Nephron (organoid): Measurements from ENCODE around the gene GLP1R.
A peak's percentile ranks its signal among the peaks of the same experiment; 100 is the strongest.
"Not testable (repeated sequence)": the region's sequence is repeated elsewhere in the genome, so short reads cannot be mapped to it uniquely, and the experiment has no call there.

Source experiments
- H3K27ac Mint-ChIP-seq, 3 experiments: 2 replicates each; pipeline ENCODE4 v1.8.0; 2020; ENCODE audit warnings: mixed read lengths in 3 of 3, mild to moderate bottlenecking in 2 of 3, moderate library complexity in 1 of 3
- H3K27me3 Mint-ChIP-seq: 2 replicates; pipeline ENCODE4 v1.8.0; 2021; ENCODE audit warnings: low read depth, mild to moderate bottlenecking, moderate library complexity, mixed read lengths
- H3K36me3 Mint-ChIP-seq: 2 replicates; pipeline ENCODE4 v1.8.0; 2020; ENCODE audit warnings: low read depth, mixed read lengths
- H3K4me1 Mint-ChIP-seq: 2 replicates; pipeline ENCODE4 v1.8.0; 2020; ENCODE audit warnings: mixed read lengths
- H3K4me3 Mint-ChIP-seq, 3 experiments: 2 replicates each; pipeline ENCODE4 v1.8.0; 2020; ENCODE audit warnings: mild to moderate bottlenecking in 3 of 3, mixed read lengths in 3 of 3, moderate library complexity in 2 of 3
- H3K9me3 Mint-ChIP-seq: 2 replicates; pipeline ENCODE4 v1.8.0; 2020; ENCODE audit warnings: mixed read lengths
- TF ChIP-seq, protein P1 (sequence below), 3 experiments: fragments of 200-600 bp; sonication (generic); IDR thresholded peaks; one replicate each; pipeline ENCODE4 v1.5.0; 2021; ENCODE audit warnings: antibody characterized with exemption in 3 of 3; ENCODE audit not compliant: unreplicated experiment in 3 of 3

The GLP1R gene

DNA sequence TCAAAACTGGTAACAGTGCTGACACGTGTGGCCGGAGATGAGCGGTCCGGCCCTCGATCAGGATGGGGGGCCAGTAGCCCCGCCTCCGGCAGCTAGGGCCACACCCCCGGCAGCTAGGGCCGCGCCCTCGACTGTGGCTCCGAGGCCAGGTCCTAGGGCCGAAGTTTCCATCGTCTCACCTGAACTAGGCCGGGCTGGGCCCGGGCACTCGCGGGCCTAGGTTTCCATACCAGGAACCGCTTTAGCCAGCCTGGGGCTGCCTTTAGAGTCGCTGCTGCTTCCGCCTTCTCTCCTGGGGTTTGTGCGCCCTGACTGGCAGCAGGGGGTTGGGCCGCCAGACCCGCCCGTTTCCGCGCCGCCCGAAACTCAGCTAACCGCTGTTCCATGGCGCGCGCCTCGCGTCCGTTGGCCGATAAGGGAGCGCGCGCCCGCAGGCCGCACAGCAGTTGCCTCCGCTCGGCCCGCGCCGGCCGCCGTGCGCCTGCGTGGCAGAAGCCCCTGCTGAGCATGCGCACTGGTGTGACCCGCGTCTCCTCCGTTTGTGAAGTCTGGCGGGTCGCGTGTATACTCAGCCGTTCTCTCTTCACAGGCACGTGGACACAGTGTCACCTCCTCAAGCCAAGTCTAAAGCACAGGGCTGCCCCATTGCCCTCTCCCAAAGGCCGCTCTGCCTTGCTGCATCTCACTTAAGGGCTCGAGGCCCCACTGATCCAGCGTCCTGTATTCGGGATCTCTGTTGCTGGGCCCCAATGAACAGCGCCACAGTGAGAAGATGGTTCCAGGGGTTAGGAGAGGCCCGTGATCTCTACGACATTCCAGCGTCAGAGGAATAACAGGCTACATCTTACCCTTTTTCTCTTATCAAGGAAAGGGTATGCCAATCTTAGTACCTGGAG, 66.4 kb downstream of the GLP1R start, which contains the start of gene SAYSD1:
SAYSD1 (minus strand) TSS at position 483 of the 896 bp plus-strand sequence; CDS start at position 386, 97 bp downstream.
- Mint-ChIP-seq H3K27me3 (peaks cover 7% of the 10 kb centered on the region), H3K27ac (peak within 1 kb of the TSS; percentile 20 to 94 (median 91)), H3K36me3 (peaks cover 13% of the 10 kb centered on the region), H3K4me1 (peaks cover 14% of the 10 kb centered on the region), H3K9me3 (no peaks in the 10 kb centered on the region), H3K4me3 (peak within 1 kb of the TSS; percentile 92 to 95 (median 95))
- TF ChIP-seq, protein P1, sequence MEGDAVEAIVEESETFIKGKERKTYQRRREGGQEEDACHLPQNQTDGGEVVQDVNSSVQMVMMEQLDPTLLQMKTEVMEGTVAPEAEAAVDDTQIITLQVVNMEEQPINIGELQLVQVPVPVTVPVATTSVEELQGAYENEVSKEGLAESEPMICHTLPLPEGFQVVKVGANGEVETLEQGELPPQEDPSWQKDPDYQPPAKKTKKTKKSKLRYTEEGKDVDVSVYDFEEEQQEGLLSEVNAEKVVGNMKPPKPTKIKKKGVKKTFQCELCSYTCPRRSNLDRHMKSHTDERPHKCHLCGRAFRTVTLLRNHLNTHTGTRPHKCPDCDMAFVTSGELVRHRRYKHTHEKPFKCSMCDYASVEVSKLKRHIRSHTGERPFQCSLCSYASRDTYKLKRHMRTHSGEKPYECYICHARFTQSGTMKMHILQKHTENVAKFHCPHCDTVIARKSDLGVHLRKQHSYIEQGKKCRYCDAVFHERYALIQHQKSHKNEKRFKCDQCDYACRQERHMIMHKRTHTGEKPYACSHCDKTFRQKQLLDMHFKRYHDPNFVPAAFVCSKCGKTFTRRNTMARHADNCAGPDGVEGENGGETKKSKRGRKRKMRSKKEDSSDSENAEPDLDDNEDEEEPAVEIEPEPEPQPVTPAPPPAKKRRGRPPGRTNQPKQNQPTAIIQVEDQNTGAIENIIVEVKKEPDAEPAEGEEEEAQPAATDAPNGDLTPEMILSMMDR (IDR thresholded peaks at IDR 0.05; ENCODE audit: unreplicated experiment in 3 of 3) = no peak

DNA sequence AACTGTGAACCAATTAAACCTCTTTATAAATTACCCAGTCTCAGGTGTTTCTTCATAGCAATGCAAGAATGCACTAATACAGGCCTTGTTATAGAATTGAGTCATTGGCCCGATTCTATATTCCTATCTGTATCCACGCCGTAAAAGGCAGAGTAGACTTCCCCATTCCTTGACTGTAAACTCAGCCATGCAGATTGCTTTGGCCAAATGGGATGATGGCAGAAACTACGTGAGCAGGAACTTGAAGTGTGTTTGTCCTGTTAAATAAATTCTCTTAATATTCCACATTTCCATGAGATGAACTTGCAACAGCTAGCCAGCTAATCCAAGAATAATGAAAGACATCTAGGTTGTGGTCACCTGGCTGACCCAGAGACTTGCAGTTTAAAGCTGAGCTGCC, 70.3 kb downstream of the GLP1R start:
- Mint-ChIP-seq H3K4me1 (peaks cover 11% of the 10 kb centered on the region), H3K4me3 (no peak overlapping the region), H3K36me3 (no peaks in the 10 kb centered on the region), H3K9me3 (no peaks in the 10 kb centered on the region), H3K27ac (no peak overlapping the region), H3K27me3 (peaks cover 23% of the 10 kb centered on the region)
- TF ChIP-seq, protein P1 (IDR thresholded peaks at IDR 0.05; ENCODE audit: unreplicated experiment in 3 of 3) = no peak

DNA sequence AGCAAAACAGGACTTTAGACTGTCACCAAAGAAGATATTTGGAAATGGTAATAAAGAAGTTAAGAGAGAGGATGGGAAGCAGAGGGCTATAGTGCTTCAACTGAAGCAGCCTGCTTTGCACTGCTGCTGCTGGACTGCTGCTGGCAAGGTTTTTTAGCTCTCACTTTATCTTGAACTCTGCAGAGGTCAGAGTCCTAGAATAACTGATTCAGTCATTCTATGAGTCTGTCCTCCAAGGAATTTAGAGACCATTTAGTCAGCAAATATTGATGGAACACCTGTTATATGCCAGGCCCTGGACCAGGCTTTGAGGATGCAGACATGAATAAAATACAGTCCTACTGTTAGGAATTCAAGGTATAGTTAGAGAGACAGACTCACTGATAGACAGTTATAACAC, 75.5 kb downstream of the GLP1R start:
- TF ChIP-seq, protein P1 (IDR thresholded peaks at IDR 0.05; ENCODE audit: unreplicated experiment in 3 of 3) = no peak
- no peak overlapping the region for H3K27ac Mint-ChIP-seq
- H3K9me3 Mint-ChIP-seq = no peaks in the 10 kb centered on the region
- H3K4me1 Mint-ChIP-seq = no peaks in the 10 kb centered on the region
- no peaks in the 10 kb centered on the region for H3K36me3 Mint-ChIP-seq
- H3K27me3 Mint-ChIP-seq = peaks cover 28% of the 10 kb centered on the region
- no peak overlapping the region for H3K4me3 Mint-ChIP-seq

DNA sequence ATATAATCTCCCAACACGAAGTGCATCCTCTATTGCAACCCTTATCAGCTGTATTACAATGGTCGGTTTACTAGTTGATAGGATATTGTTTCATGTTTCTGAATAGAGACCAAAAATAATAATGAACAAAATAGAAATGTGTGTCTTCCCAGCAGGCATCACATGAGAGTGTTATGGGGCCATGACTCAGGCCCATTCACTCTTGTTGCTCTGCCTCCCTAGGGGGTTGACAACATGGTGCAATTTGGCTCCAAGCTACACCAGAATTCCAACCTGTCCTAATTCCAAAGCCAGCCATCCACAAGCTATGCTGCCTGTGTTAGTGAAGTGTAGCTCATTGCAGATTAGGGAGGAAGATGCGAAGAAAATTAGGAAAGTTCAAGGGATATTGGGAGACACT, 79.5 kb downstream of the GLP1R start:
- H3K27me3 Mint-ChIP-seq = peaks cover 32% of the 10 kb centered on the region
- TF ChIP-seq, protein P1 (IDR thresholded peaks at IDR 0.05; ENCODE audit: unreplicated experiment in 3 of 3) = no peak
- no peaks in the 10 kb centered on the region for H3K36me3 Mint-ChIP-seq
- H3K9me3 Mint-ChIP-seq = no peaks in the 10 kb centered on the region
- H3K4me1 Mint-ChIP-seq = no peaks in the 10 kb centered on the region
- H3K4me3 Mint-ChIP-seq = no peak overlapping the region
- no peak overlapping the region for H3K27ac Mint-ChIP-seq

DNA sequence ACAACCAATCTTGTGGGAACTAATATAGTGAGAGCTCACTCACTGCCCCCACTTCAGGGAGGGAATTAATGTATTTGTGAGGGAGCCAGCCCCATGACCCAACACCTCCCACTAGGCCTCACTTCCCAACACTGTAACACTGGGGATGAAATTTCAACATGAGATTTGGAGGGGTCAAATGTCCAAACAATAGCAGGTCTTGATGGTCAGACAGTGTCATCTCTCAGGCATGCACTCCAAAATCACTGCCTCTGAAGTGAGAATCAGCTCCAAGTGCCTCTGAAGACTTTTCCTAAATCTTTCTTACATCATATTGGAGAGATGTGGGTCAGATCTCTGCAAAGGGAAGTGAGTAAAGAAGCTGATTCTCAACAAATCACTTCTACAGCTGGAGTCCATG, 80.3 kb downstream of the GLP1R start:
- Mint-ChIP-seq H3K4me3 (no peak overlapping the region), H3K36me3 (no peaks in the 10 kb centered on the region), H3K27ac (no peak overlapping the region), H3K4me1 (no peaks in the 10 kb centered on the region), H3K27me3 (peaks cover 25% of the 10 kb centered on the region), H3K9me3 (no peaks in the 10 kb centered on the region)
- TF ChIP-seq, protein P1 (IDR thresholded peaks at IDR 0.05; ENCODE audit: unreplicated experiment in 3 of 3) = no peak

DNA sequence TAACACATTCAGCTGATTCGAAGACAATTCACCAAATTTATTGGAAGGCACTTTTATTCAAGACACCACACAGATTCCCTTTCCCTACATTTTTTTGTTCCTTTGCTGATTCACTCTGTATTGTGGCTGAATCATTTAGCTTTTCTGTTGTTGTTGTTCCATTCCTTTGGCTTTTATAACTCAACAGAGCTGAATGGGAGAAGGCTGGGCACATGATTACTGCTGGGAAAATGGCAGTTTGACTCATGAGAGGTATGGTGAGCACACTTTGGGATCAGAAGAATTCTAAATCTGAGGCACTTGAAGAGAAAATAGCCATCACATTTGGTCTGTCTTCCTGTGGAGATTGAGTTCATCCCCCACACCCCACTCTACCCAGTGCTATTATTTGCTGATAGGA, 82.1 kb downstream of the GLP1R start:
- no peaks in the 10 kb centered on the region for H3K9me3 Mint-ChIP-seq
- H3K27ac Mint-ChIP-seq = no peak overlapping the region
- H3K36me3 Mint-ChIP-seq = no peaks in the 10 kb centered on the region
- TF ChIP-seq, protein P1 (IDR thresholded peaks at IDR 0.05; ENCODE audit: unreplicated experiment in 3 of 3) = no peak
- H3K4me3 Mint-ChIP-seq = no peak overlapping the region
- peaks cover 18% of the 10 kb centered on the region for H3K27me3 Mint-ChIP-seq
- H3K4me1 Mint-ChIP-seq = no peaks in the 10 kb centered on the region

DNA sequence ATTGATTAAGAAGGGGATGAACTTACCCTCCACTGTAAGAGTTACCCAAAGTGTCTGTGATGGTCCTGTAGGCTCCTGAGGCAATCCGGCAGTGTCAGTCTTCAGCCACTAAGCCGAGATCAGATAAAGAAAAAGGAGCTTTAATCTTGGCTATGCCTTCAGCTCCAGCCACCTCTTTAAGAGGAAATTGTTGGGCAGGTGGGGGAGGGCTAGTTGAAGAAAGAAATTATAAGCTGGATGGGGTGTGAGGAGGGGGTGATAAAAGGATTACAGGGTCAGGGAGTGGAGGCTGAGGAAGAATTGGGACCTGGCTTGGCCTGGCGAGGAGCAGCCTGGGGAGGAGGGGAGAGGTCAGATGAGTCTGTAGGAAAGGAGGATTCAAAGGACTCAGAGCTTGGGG, 86.2 kb downstream of the GLP1R start:
- not testable (repeated sequence) for H3K4me1 Mint-ChIP-seq, H3K9me3 Mint-ChIP-seq, H3K27ac Mint-ChIP-seq, H3K36me3 Mint-ChIP-seq, H3K4me3 Mint-ChIP-seq
- H3K27me3 Mint-ChIP-seq = peaks cover 21% of the 10 kb centered on the region

DNA sequence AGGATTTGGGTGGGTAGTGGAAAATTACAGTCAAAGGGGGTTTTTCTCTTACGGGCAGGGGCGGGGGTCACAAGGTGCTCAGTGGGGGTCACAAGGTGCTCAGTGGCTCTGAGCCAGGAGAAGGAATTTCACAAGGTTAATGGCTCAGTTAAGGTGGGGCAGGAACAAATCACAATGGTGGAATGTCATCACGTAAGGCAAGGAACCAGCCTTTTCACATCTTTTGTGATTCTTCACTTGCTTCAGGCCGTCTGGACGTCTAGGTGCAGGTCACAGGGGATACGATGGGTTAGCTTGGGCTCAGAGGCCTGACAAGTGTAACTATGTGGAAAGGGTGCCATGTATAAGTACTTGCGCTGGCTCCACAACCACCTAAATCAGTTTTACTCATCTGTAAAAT, 87.6 kb downstream of the GLP1R start:
- peaks cover 19% of the 10 kb centered on the region for H3K27me3 Mint-ChIP-seq
- H3K4me1 Mint-ChIP-seq, H3K9me3 Mint-ChIP-seq, H3K4me3 Mint-ChIP-seq, H3K27ac Mint-ChIP-seq, H3K36me3 Mint-ChIP-seq: not testable (repeated sequence)
